PC-9 (cell line): ENCODE measurements around the gene GATD1.

Experiments
- EZH2 ChIP-seq: fragments of 200-600 bp; sonication (generic); IDR thresholded peaks from 2 replicates; pipeline ENCODE4 v1.8.0; 2017; ENCODE audit warnings: antibody characterized with exemption, low read depth
- TF ChIP-seq, protein P1 (sequence below): fragments of 200-600 bp; sonication (generic); conservative IDR thresholded peaks from 2 replicates; pipeline ENCODE4 v1.6.1; 2017; ENCODE audit warnings: mixed run types, antibody characterized with exemption, mild to moderate bottlenecking, moderate library complexity

DNA sequence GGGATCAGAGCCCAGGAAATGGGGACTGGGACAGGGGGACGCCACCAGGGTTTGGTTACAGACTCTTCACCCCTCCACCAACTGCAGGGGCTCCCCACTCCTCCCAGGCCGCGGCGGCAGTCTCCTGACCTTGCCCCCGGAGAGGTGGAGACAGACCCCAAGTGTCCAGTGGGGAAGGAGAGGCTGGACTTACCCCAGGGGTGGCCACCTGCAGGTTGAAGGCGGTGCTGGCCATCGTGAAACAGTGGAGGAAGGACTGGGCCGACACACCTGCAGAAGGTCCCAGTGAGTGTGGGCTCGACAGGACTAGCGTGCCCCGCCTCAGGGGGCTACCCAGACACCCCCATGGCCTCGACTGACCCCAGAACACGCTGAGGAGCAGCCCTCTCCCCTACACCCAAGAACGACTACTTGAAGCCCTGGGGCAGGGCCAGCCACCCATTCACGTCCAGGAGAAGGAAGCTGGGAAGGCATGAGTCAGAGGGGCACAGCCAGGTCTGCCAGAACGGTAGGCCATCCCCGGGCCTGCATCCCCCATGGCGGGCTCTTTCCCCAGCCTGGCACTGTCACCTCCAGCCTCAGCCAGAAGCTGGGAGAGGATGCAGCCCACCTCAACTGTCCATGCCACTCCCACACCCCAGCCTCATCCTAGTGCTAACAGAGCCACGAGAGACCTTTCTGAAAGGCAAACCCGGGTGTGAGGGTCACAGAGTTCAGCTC is 2.3 kb downstream of the GATD1 start:
- TF ChIP-seq, protein P1, sequence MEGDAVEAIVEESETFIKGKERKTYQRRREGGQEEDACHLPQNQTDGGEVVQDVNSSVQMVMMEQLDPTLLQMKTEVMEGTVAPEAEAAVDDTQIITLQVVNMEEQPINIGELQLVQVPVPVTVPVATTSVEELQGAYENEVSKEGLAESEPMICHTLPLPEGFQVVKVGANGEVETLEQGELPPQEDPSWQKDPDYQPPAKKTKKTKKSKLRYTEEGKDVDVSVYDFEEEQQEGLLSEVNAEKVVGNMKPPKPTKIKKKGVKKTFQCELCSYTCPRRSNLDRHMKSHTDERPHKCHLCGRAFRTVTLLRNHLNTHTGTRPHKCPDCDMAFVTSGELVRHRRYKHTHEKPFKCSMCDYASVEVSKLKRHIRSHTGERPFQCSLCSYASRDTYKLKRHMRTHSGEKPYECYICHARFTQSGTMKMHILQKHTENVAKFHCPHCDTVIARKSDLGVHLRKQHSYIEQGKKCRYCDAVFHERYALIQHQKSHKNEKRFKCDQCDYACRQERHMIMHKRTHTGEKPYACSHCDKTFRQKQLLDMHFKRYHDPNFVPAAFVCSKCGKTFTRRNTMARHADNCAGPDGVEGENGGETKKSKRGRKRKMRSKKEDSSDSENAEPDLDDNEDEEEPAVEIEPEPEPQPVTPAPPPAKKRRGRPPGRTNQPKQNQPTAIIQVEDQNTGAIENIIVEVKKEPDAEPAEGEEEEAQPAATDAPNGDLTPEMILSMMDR: no peak
- TF ChIP-seq EZH2: no peak
